Neural cell (in vitro differentiated cells): ENCODE measurements around the gene SNX10.

Experiments
- EP300 ChIP-seq: fragments of 450-650 bp; conservative IDR thresholded peaks from 2 replicates; pipeline ENCODE4 v1.6.1; 2014; ENCODE audit warnings: antibody characterized with exemption, mild to moderate bottlenecking, moderate library complexity; ENCODE audit not compliant: poor library complexity, severe bottlenecking
- MXI1 ChIP-seq: fragments of 450-650 bp; conservative IDR thresholded peaks from 2 replicates; pipeline ENCODE4 v1.6.1; 2014; ENCODE audit warnings: antibody characterized with exemption, mild to moderate bottlenecking; ENCODE audit not compliant: poor library complexity, severe bottlenecking
- POLR2AphosphoS5 ChIP-seq: IDR thresholded peaks from 2 replicates; pipeline ENCODE4 v1.6.1; 2012
- RAD21 ChIP-seq: fragments of 450-650 bp; conservative IDR thresholded peaks from 2 replicates; pipeline ENCODE4 v1.6.1; 2014; ENCODE audit warnings: antibody characterized with exemption, mild to moderate bottlenecking, moderate library complexity
- REST ChIP-seq: IDR thresholded peaks from 2 replicates; pipeline ENCODE4 v1.6.1; 2012; ENCODE audit warnings: borderline replicate concordance
- TAF1 ChIP-seq: IDR thresholded peaks from 2 replicates; pipeline ENCODE4 v1.6.1; 2012; ENCODE audit warnings: low read depth
- TF ChIP-seq, protein P1 (sequence below): fragments of 450-650 bp; IDR thresholded peaks from 2 replicates; pipeline ENCODE4 v1.5.1; 2014; ENCODE audit warnings: antibody characterized with exemption, mild to moderate bottlenecking, moderate library complexity; ENCODE audit not compliant: poor library complexity, severe bottlenecking

GRCh38 chr7:26309089-26309488 is 17.4 kb downstream of the SNX10 start:
- TF ChIP-seq, protein P1, sequence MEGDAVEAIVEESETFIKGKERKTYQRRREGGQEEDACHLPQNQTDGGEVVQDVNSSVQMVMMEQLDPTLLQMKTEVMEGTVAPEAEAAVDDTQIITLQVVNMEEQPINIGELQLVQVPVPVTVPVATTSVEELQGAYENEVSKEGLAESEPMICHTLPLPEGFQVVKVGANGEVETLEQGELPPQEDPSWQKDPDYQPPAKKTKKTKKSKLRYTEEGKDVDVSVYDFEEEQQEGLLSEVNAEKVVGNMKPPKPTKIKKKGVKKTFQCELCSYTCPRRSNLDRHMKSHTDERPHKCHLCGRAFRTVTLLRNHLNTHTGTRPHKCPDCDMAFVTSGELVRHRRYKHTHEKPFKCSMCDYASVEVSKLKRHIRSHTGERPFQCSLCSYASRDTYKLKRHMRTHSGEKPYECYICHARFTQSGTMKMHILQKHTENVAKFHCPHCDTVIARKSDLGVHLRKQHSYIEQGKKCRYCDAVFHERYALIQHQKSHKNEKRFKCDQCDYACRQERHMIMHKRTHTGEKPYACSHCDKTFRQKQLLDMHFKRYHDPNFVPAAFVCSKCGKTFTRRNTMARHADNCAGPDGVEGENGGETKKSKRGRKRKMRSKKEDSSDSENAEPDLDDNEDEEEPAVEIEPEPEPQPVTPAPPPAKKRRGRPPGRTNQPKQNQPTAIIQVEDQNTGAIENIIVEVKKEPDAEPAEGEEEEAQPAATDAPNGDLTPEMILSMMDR: no peak
- no peak for TF ChIP-seq EP300
- TF ChIP-seq TAF1: no peak
- no peak for TF ChIP-seq MXI1
- no peak for TF ChIP-seq POLR2AphosphoS5
- no peak for TF ChIP-seq RAD21
- TF ChIP-seq REST: no peak
